Left hindlimb (tissue), 1 donor: Measurements from ENCODE around the gene PROSER1.
A peak's percentile ranks its signal among the peaks of the same experiment; 100 is the strongest.
"Not testable (repeated sequence)": the region's sequence is repeated elsewhere in the genome, so short reads cannot be mapped to it uniquely, and the experiment has no call there.

Experiments
- DNase-seq: peaks from one replicate; pipeline ENCODE4 v3.0.0-alpha.2; 2018

Gene PROSER1

DNA sequence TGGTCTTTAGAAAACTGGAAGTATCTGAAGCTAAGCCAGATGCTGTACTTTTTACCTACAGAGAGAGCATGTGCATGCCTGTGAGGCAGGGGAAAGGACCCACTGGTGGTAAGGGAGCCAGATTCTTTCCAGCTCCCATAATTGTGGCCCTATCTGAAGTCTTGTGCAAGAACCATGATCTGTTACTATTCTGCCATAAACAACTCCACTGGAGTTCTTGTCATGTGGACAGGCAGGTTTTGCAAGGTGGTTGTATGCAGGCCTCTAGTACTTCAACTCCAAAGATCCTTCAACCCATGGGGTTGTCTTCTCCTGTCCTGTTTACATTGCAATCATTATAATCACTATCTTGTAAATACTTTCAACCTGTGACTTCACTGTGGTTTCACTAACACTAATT, 14.1 kb downstream of the PROSER1 start:
- DNase-seq: no peak

DNA sequence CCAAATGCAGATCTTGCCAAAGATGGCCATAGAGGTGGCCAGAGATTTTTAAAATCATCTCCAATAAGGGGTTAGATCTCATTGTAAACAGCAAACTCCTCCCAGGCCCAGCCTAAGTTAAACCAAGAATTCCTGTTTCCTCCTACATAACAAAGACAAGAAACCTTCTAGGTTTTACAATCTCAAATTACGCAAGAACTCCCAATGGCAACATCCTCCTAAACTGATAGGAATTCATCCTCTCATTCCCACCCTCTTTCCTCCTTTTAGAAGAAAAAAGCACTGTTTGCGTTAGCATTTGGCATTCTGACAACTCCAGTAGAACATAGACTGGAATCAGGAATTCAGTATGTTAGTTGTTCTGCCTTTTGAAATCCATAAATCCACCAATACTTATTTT, 14.6 kb downstream of the PROSER1 start:
- no peak for DNase-seq

DNA sequence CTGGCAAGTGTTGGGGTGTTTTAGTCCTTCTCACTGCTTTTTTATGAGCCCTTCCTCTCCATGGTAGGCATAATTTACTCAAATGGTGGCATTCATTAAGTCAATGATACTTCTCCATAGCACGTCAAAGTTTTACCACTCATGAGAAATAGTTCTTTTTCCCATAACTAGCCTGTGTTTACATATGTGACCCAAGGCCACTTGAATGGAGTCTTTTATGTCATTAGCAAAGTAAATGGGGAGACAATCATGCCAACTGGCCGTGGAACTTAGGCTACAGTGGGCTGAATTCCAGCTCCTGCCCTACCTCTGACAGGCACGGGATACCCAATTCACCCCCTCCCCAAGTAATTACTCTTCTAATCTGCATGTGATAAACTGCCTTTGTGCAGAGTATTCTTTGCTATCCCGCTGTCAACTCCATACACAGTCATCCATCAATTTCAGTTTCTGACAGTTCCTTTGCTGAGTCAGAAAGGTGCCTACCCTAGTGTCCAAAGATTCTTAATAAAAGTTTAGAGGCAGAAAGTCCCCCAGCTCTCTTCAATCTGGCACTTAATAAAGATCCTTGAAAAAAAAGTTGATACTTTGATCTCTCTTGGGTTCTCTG, 16.9 kb downstream of the PROSER1 start:
- DNase-seq: no peak

DNA sequence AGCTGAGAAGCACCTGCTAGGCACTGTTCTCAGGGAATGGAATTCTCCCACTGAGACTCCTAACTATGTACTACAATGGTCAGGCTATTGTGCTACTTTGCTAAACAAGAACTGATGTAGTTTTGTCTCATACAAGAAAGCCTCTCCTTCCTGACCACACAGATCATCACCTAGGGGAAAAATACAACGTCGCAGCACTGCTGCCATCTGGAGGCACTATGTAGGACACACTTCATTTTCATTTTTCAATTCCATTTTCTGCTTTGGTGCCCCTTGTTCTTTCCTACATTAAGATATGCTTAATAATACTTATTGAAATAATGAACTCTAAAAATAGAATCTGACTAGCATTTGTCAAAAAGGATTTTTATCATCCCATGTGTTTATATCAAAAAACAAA, 21.1 kb downstream of the PROSER1 start:
- no peak for DNase-seq

DNA sequence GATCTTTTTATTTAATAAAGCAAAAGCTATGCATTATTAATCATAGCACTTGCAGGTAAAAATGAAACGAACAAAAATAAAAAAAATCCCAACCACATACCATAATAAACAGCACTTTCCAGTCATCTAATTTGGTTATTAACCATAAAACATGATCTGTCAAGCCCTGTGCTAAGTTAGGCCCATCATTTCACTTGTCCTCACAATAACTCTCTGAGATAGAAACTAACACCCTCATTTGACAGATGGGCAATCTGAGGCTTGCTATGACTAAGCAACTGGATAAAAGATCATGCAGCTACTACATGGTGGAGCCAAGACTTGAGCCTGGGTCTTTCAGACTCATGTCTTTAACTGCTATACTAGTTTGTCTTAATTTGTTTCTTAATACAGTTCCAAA, 21.8 kb downstream of the PROSER1 start:
- DNase-seq: no peak

DNA sequence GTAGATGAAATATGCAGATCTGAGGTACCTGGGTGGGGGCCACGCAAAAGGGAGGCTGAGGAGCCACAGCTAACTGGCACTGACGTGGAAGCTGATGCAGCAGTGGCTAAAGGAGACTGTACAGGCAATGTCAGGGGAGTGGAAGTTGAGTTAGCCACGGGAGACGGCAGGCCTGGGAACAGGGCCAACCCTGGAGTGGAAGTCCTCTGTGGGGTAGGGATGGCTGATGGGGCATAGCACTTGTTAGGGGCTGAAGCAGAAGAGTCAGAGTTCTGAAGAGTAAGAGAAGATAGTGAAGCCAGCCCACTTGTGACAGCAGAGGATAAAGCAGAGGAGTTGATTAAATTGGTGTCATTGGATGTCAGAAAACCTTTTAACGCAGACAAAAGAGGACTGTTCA, 24.4 kb downstream of the PROSER1 start:
- DNase-seq: no peak

DNA sequence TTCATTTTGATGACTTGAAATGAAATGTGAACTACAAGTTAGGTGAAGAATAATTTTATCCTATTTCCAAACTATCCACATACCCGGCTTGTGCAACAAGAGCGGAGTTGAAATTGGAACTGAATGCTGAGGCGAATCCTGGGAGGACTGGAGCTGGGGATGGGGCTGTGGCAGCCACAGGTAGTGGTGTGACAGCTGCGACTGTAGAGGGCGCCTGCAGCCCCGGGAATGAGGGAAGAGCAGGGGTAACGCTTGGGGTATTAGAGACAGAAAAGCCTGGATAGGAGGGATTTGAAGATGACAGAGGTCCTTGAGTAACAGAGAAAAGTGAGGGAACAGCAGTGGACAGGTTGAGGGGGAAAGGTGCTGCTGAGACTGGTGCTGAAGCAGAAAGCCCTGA, 25.3 kb downstream of the PROSER1 start:
- DNase-seq: no peak

DNA sequence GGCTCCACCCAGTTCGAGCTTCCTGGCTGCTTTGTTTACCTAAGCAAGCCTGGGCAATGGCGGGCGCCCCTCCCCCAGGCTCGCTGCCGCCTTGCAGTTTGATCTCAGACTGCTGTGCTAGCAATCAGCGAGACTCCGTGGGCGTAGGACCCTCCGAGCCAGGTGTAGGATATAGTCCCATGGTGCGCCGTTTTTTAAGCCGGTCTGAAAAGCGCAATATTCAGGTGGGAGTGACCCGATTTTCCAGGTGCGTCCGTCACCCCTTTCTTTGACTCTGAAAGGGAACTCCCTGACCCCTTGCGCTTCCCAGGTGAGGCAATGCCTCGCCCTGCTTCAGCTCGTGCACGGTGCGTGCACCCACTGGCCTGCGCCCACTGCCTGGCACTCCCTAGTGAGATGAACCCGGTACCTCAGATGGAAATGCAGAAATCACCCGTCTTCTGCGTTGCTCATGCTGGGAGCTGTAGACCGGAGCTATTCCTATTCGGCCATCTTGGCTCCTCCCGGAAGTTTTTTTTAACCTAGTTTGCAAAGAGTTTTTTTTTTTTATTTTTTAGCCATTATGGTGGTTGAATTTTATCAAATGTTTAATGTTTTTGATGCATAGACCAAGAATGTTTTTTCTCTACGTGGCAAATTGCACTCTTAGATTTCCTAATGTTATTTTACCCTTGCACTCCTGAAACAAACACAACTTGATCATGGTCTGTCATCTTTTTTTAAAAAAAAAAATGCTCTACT, 31.3 kb downstream of the PROSER1 start:
- not testable (repeated sequence) for DNase-seq

DNA sequence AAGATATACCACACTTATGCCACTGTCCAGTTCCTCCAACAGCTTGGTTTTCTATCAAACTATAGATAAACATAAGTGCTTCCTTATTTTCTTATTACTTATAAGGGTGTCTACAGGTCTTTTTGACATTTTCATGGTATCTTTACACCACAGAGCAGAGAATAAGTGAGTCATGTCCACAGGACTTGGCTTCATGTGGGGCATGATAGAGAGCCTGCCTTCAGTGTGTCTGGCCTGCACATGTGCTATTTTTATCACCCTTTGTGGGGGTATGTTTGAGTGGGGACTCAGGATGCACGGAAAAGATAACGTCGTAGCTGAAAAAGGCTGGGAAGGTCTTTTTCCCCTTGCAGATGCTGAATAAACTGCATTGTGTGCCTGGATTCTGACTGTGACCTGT, 39.1 kb downstream of the PROSER1 start:
- no peak for DNase-seq

DNA sequence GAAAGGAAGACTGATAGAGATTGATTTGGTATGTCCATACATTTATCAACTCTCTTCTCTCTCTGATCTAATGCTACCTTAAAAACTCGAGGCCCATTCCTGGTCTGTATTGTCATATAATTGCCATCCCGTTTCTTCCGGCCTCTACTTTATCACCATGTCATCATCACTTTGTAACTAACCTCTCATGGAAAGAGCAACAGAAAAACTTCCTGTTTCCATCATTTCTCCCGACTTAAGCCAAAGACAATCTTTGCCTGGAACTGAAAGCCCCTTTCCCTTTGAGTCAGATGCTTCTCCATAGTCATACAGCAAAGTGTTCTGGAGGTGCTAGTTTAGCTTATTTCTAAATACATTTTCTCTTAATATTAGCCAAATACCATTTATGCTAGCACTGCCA, 44.5 kb downstream of the PROSER1 start:
- DNase-seq: no peak

DNA sequence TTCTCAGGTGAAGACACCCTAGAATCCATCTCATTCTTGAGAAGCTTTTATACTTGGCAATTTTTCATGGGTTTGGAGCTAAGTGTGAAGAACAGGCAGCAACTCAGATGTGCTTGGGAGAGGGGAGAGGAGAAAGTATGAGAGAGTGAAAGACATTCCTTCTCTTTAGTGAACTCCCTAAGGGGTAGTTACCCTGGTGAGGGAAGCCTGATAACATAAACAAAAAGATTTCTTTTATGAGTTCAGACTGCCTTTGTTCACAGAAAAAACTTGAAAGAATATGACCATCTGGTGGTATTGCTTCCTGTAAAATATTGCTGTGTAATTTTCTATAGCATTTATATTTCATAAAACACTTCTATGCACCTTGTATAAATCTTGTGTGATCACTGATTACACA, 47.2 kb downstream of the PROSER1 start, which contains the start of gene STOML3:
TSS of gene STOML3 (minus strand) at position 139 of the 400 bp plus-strand sequence. CDS start at position 29, 110 bp downstream.
- no peak for DNase-seq

DNA sequence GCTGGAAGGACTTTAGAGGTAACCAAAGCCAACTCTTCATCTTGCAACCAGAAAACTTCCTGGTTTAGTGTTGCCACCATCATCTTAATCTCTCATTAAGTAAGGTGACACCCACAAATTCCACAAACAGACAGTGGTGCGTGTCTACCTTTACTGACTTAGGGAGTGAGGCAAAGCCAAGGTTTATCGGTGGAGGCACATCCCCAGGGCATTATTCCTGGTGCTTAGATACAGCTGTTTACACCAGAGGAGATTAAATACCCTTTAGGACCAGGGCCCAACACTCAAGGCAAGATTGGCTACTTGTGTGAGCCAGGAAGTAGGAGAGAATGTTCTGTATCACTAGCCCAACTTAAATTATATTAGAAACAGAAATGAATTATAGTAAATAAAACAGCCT, 56.8 kb downstream of the PROSER1 start:
- no peak for DNase-seq

DNA sequence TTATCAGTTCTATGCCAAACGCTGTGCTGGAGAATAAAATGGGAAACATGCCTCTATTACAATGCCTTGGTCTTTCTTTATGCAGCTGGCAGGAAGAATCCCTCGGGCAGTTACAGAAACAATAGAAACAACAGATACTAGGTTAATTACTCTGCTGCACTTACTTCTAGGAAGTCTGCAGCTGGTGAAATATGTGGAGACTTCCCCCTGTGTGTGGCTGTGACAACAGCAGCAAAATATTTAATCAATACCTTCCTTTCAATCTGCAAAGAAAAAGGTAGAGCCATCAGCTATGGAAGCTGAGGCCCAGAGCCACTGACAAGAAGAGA, 57.2 kb downstream of the PROSER1 start:
- DNase-seq: no peak

DNA sequence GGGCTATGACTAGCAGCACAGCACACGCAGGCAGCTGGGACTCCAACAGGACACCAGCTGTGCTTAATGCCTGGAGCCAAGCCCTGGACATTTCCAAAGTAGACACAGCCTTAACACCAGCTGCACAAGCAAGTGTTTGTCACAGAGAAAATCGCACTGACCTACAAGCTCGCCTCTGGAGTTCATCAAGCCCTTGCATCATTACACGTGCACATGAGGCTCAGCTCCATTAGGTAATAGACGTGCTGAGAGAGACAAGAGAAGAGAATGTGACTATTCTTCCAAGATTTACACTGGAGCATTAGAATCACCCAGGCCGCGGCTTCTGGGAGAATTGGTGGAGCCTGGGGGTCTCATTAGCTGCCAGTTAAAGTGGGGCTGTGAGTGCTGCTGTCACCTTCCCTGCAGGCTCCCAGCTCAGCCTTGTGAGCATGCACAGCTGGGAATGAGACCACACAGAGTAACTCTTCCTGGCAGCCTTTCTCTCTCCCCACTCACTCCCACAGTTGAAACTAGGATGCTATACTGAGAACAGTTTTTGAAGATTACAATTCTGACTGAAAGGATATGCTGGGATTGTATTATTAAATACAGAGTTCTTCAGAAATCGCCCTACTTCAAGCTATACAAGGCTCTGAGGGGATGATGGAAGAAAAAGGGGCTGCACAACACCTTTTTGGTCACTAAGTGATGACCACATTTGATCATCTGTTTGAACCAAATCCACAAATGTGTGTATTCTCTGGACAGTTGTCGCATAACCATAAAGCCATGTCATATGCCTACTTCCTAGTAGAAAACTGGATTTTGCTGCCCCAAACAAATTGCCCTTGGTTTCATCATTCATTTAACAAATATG, 57.8 kb downstream of the PROSER1 start:
- DNase-seq: peak; percentile 80

DNA sequence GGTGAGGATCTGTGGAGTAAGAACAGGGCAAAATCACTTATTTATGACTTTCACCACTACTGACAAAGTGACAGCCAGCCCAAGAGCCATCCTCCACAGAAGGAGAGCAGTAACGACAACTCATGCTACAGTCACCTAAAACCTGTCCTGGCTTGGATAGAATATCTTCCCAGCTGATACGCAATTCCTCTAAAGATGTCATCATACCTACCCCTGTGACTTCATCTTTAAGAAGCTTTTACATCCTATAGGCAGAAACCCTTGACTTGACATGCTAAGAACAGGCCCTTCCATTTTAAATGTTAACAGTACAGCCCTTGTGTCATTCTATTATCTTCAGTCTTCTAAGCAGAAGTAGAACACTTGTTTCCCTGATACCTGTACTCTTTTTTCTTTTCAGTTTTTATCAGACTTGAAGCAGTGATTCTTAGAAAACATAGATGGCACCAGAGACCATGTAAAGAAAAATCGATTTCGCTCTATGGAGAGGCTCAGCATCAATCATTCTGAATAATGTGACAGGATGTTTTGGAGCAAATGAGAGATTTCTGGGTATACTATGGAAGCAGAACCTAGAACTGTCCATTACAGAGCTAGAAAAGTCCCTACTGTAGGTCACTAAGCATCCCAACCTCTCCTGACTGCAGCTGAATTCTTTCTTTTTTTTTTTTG, 67.4 kb downstream of the PROSER1 start:
- no peak for DNase-seq

DNA sequence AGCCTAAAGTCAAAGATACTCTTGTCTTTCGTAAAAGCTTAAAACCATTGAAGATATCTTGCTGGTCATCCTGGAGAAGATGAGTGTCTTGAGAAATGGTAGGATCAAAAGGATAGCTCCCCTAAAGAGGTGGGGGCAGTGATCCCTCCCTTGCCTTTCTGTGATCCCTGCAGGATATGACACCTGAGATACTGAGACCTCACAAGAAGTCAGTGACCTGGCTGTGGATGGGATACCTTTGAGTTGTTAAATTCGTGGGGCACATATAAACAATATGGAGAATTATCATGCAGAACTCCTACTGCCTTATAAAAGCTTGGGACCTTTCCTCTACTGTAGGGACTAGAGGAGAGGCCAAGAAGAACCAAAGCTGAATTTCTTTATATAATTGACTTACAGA, 68.7 kb downstream of the PROSER1 start:
- no peak for DNase-seq

DNA sequence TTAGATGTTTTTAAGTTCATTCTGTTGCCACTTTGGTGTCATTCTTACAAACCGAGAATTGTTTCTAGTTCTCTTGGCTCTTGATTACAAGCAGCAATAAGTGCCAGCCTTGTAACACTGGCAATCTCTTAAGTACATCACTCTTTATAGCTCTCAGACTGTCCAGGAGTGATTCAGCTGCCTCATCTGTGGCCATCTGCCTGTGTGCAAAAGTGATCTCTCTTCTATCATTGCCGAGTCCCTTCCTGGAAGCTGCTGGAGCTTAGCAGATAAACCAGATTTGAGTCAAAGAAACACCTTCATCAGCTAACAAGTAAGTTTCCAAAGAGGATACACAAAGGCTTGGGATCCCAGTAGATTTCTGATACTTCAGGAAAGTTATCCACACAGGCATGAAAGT, 70.4 kb downstream of the PROSER1 start:
- no peak for DNase-seq

DNA sequence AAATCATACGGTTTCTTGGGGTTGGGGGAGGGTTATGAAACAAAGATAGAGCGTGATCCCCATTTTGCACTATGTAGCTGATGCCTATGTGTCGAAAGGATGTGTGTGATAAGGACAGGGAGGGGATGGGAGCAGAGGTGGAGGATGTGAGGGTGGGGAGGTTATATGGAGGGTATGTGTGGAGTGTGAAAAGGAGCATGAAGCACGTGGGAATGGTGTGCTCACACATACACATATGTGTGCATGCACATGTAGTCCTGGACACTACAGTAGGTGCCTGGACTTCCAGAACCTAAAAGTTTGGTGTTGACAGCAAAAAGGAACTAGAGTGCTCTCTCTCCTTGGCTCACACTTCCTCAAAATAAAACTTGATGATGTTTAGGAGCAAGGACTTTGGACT, 72.6 kb downstream of the PROSER1 start:
- DNase-seq: no peak

DNA sequence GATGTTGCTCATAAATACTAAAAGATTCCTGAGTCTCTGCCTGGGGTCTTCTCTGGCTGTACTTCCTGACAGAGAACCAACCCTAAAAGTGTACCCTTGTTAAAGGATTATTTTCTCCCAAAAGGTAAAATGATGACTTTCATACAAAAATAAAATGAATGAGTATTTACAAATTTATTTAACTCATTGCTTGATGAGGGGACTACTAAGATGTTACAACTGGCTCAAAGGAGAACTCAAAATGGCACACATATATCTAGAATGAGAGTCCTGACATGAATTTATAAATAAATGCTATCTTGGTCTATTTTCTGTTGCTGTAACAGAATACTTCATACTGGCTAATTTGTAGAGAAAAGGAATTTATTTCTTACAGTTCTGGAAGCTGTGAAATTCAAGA, 77.7 kb downstream of the PROSER1 start:
- DNase-seq: no peak
